Esophagus squamous epithelium (tissue), 4 donors: ENCODE results near the gene PRKN.

ENCODE experiments used
- CTCF ChIP-seq, 6 experiments: fragments of 450-650 bp in 4 of 6; fragments of 200-600 bp in 2 of 6; sonication (generic) in 2 of 6; IDR thresholded peaks; one replicate each; pipeline ENCODE4 v1.5.1; 2016 to 2019; ENCODE audit warnings: antibody characterized with exemption in 6 of 6, mild to moderate bottlenecking in 4 of 6, moderate library complexity in 4 of 6
- POLR2A ChIP-seq, 4 donors: fragments of 450-650 bp; IDR thresholded peaks; one replicate each; pipeline ENCODE4 v1.6.1; 2017; ENCODE audit warnings: antibody characterized with exemption in 4 of 4, mild to moderate bottlenecking in 4 of 4, moderate library complexity in 3 of 4

GRCh38 chr6:162702446-162702845, 25.1 kb downstream of the PRKN start:
- TF ChIP-seq CTCF (IDR thresholded peaks at IDR 0.05) (no peak), POLR2A (IDR thresholded peaks at IDR 0.05) (no peak)
